Measurements from ENCODE around the gene UCN.
A peak's percentile ranks its signal among the peaks of the same experiment; 100 is the strongest.

DNA sequence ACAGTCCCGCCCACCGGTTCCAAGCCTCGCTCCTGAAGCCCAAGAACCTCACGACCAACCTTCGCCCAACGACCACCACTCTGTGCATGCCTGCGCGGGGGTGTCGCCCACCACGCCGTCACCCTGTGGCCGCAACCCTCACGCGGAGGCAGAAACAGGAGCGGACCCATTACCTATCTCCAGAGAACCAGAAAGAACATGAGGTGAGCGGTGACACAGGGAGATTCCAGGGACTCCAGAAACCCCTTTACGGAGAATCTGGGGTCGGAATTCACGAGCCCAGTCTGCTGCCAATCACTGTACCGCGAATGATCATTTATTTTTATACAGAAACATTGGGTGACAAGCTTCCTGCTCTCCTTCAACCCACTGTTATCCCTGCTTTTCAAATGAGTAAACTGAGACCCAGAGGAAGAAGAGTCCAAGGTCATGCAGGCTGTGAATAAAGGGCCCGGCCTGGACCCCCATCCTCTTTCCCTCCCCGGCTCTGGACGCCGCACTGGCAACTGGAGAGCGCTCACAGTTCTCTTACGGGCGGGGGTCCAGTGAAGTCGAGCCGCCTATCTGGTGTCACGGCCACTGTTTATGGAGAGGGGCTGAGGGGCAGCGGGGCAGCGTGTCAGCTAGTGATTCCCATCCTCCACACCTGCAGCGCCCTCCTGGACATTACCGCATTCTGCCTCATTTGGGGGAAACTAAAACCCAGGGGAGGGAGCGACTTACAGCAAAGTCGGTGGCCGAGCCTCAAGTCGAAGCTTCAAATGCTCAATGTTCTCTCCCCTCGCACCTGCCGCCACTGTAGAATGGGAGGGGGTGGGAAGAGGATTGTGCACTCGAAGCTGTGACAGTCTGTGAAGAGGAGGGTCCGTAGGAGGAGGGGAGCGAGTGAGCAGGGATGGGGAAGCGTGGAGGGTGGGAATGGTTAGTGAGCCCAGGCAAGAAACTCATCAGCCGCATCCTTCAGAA lies 44.7 kb downstream of the UCN start:
- TF ChIP-seq, protein P1, sequence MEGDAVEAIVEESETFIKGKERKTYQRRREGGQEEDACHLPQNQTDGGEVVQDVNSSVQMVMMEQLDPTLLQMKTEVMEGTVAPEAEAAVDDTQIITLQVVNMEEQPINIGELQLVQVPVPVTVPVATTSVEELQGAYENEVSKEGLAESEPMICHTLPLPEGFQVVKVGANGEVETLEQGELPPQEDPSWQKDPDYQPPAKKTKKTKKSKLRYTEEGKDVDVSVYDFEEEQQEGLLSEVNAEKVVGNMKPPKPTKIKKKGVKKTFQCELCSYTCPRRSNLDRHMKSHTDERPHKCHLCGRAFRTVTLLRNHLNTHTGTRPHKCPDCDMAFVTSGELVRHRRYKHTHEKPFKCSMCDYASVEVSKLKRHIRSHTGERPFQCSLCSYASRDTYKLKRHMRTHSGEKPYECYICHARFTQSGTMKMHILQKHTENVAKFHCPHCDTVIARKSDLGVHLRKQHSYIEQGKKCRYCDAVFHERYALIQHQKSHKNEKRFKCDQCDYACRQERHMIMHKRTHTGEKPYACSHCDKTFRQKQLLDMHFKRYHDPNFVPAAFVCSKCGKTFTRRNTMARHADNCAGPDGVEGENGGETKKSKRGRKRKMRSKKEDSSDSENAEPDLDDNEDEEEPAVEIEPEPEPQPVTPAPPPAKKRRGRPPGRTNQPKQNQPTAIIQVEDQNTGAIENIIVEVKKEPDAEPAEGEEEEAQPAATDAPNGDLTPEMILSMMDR (IDR thresholded peaks at IDR 0.05), result no peak
- peak; percentile 70 for TF ChIP-seq EZH2 (IDR thresholded peaks at IDR 0.05; ENCODE audit: borderline replicate concordance, insufficient read depth, low read depth, low read length, poor library complexity, severe bottlenecking)
